ENCODE results near the gene ENGASE. TPM values are rescaled to one million over a fixed set of nuclear protein-coding genes. Genes with fewer than 3 reads are reported as not detected.

Gene ENGASE
- total and polyA plus RNA-seq, 2 donors (not counting 1 experiment from before 2014, with no cell fraction given), result 92.1 to 122 TPM

GRCh38 chr17:79036596-79036995 lies 38.0 kb upstream of the ENGASE start:
- Histone ChIP-seq H4K20me1 (ENCODE audit: control insufficient read depth, insufficient read depth, low read length, poor library complexity, severe bottlenecking) (no peaks in the 10 kb centered on the region), H3K9me3 (ENCODE audit: control extremely low read depth in 1 of 3, control insufficient read depth in 2 of 3, insufficient read depth in 1 of 3, low read length in 2 of 3) (no peaks in the 10 kb centered on the region), H3K36me3 (replicated peaks in 1 of 2; ENCODE audit: control extremely low read depth in 1 of 2, control insufficient read depth in 1 of 2, extremely low read depth in 1 of 2, insufficient read depth in 2 of 2, low read length in 1 of 2) (no peaks in the 10 kb centered on the region), H3K4me3 (ENCODE audit: control extremely low read depth in 1 of 5, extremely low read depth in 1 of 5, insufficient read depth in 1 of 5, low read depth in 2 of 5, low read length in 4 of 5) (no peak overlapping the region), H2AFZ (ENCODE audit: insufficient read depth, low read depth, low read length, poor library complexity, severe bottlenecking) (no peak overlapping the region), H3K4me1 (ENCODE audit: control insufficient read depth in 2 of 2, insufficient read depth in 2 of 2, low read length in 2 of 2) (no peaks in the 10 kb centered on the region), H3K27ac (ENCODE audit: low read length in 2 of 2) (no peak overlapping the region), H3K79me2 (ENCODE audit: control insufficient read depth, insufficient read depth, low read length) (no peaks in the 10 kb centered on the region), H3K4me2 (replicated peaks; ENCODE audit: low read depth, low read length, poor library complexity, severe bottlenecking) (no peak overlapping the region), H3K27me3 (replicated peaks in 1 of 4; ENCODE audit: control extremely low read depth in 1 of 4, control insufficient read depth in 3 of 4, insufficient read depth in 4 of 4, low read length in 3 of 4) (peaks cover 0 to 13% (median 0%) of the 10 kb centered on the region in 4 experiments), H3K9ac (ENCODE audit: low read length) (no peak overlapping the region)
- WGBS (ENCODE audit: insufficient coverage), result 86% methylated on average over 1 of the region's 3 CpGs
- no peaks in the 10 kb centered on the region for H3K4me1 Mint-ChIP-seq
- no peak overlapping the region for H3K27ac Mint-ChIP-seq
- H3K9me3 Mint-ChIP-seq (ENCODE audit: insufficient read depth), result no peaks in the 10 kb centered on the region
- DNase-seq (no peak), ATAC-seq (ENCODE audit: low read depth) (no peak)
- intact Hi-C loops (cut with micrococcal nuclease), result no loop called here
- TF ChIP-seq EZH2 (IDR thresholded peaks at IDR 0.05; ENCODE audit: borderline replicate concordance, insufficient read depth, low read depth, low read length, poor library complexity, severe bottlenecking), result no peak
- TF ChIP-seq, protein P1, sequence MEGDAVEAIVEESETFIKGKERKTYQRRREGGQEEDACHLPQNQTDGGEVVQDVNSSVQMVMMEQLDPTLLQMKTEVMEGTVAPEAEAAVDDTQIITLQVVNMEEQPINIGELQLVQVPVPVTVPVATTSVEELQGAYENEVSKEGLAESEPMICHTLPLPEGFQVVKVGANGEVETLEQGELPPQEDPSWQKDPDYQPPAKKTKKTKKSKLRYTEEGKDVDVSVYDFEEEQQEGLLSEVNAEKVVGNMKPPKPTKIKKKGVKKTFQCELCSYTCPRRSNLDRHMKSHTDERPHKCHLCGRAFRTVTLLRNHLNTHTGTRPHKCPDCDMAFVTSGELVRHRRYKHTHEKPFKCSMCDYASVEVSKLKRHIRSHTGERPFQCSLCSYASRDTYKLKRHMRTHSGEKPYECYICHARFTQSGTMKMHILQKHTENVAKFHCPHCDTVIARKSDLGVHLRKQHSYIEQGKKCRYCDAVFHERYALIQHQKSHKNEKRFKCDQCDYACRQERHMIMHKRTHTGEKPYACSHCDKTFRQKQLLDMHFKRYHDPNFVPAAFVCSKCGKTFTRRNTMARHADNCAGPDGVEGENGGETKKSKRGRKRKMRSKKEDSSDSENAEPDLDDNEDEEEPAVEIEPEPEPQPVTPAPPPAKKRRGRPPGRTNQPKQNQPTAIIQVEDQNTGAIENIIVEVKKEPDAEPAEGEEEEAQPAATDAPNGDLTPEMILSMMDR (IDR thresholded peaks at IDR 0.05), result no peak
- peaks cover 17% of the 10 kb centered on the region for H3K27me3 Mint-ChIP-seq
- H3K4me3 Mint-ChIP-seq, result no peak overlapping the region
- POLR2A ChIA-PET, result interaction anchor here (0.6 kb wide), 1 partner anchor 23 kb away, joined by 5 read pairs; no protein-coding TSS in a partner anchor
- CTCF ChIA-PET, result interaction anchor here (1.5 to 2.5 kb wide), 2 partner anchors 9 to 357 kb away, joined by 4 to 8 read pairs; no protein-coding TSS in a partner anchor

DNA sequence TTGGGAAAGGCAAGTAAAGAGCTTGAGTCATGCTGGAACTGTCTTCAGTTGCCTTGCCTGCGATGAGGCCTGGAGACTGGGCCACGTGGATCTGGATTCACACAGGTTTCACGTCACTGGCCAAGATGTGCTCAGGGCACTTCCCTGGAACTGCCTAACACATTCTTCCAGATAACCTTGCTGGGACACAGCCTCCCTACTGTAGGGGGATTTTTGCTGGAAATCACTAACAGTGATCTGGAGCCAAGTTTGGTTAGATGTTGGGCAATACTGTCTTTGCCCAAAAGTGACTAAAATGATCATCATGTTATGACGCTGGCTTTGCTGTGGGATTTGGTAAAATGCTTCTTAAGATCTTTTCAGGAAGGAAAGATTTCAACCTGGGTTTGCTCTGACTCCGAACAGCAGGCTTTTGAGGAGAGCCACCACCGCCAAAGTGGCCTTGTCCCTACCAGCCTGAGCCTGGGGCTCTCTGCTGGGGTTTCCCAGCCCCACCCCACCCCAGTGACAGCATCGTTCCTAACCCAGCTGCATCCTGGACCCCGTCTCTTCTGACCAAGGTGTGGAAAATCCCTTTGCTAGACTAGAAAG lies 36.0 kb upstream of the ENGASE start:
- H3K4me1 ChIP-seq (ENCODE audit: control insufficient read depth in 2 of 2, insufficient read depth in 2 of 2, low read length in 2 of 2), result no peaks in the 10 kb centered on the region
- DNase-seq (no peak), ATAC-seq (ENCODE audit: low read depth) (no peak)
- H3K9ac ChIP-seq (ENCODE audit: low read length), result no peak overlapping the region
- no peak overlapping the region for H3K4me2 ChIP-seq (replicated peaks; ENCODE audit: low read depth, low read length, poor library complexity, severe bottlenecking)
- H3K9me3 ChIP-seq (ENCODE audit: control extremely low read depth in 1 of 3, control insufficient read depth in 2 of 3, insufficient read depth in 1 of 3, low read length in 2 of 3), result no peaks in the 10 kb centered on the region
- no peak overlapping the region for H3K4me3 Mint-ChIP-seq
- TF ChIP-seq, protein P1 (IDR thresholded peaks at IDR 0.05), result no peak
- TF ChIP-seq EZH2 (IDR thresholded peaks at IDR 0.05; ENCODE audit: borderline replicate concordance, insufficient read depth, low read depth, low read length, poor library complexity, severe bottlenecking), result no peak
- POLR2A ChIA-PET, result no interaction called here
- WGBS (ENCODE audit: insufficient coverage), result 92% methylated on average over 5 of the region's 8 CpGs
- intact Hi-C loops (cut with micrococcal nuclease), result no loop called here
- H3K4me1 Mint-ChIP-seq, result no peaks in the 10 kb centered on the region
- H3K27ac ChIP-seq (ENCODE audit: low read length in 2 of 2), result no peak overlapping the region
- H3K79me2 ChIP-seq (ENCODE audit: control insufficient read depth, insufficient read depth, low read length), result no peaks in the 10 kb centered on the region
- H3K27me3 ChIP-seq (replicated peaks in 1 of 4; ENCODE audit: control extremely low read depth in 1 of 4, control insufficient read depth in 3 of 4, insufficient read depth in 4 of 4, low read length in 3 of 4), result peaks cover 0 to 3% (median 0%) of the 10 kb centered on the region in 4 experiments
- H2AFZ ChIP-seq (ENCODE audit: insufficient read depth, low read depth, low read length, poor library complexity, severe bottlenecking), result no peak overlapping the region
- H3K27ac Mint-ChIP-seq, result no peak overlapping the region
- no peak overlapping the region for H3K4me3 ChIP-seq (ENCODE audit: control extremely low read depth in 1 of 5, extremely low read depth in 1 of 5, insufficient read depth in 1 of 5, low read depth in 2 of 5, low read length in 4 of 5)
- H3K27me3 Mint-ChIP-seq, result peaks cover 10% of the 10 kb centered on the region
- H3K36me3 ChIP-seq (replicated peaks in 1 of 2; ENCODE audit: control extremely low read depth in 1 of 2, control insufficient read depth in 1 of 2, extremely low read depth in 1 of 2, insufficient read depth in 2 of 2, low read length in 1 of 2), result no peaks in the 10 kb centered on the region
- no peaks in the 10 kb centered on the region for H3K9me3 Mint-ChIP-seq (ENCODE audit: insufficient read depth)
- CTCF ChIA-PET, result interaction anchor here (1.9 kb wide), 1 partner anchor 49 kb away, joined by 4 read pairs; no protein-coding TSS in a partner anchor
- no peaks in the 10 kb centered on the region for H4K20me1 ChIP-seq (ENCODE audit: control insufficient read depth, insufficient read depth, low read length, poor library complexity, severe bottlenecking)
